SJCRH30 (cell line): ENCODE results near the gene CASKIN1. TPM values are rescaled to one million over a fixed set of nuclear protein-coding genes. Genes with fewer than 3 reads are reported as not detected.
"Not testable (repeated sequence)": the region's sequence is repeated elsewhere in the genome, so short reads cannot be mapped to it uniquely, and the experiment has no call there.

Experiments
- DNase-seq, 2 experiments: peaks; one replicate each; pipeline ENCODE4 v3.0.0-alpha.2; 2015 to 2020
- H3K27ac ChIP-seq: fragments of 250-450 bp; sonication (Bioruptor Pico); 2 replicates; pipeline ENCODE4 v1.5.1; 2020; ENCODE audit warnings: mild to moderate bottlenecking, moderate library complexity
- H3K27me3 ChIP-seq: fragments of 250-450 bp; sonication (Bioruptor Pico); 2 replicates; pipeline ENCODE4 v1.5.1; 2020; ENCODE audit warnings: mild to moderate bottlenecking, moderate library complexity
- H3K36me3 ChIP-seq: fragments of 250-450 bp; sonication (Bioruptor Pico); 2 replicates; pipeline ENCODE4 v1.5.1; 2020; ENCODE audit warnings: mild to moderate bottlenecking, moderate library complexity
- H3K4me1 ChIP-seq: fragments of 250-450 bp; sonication (Bioruptor Pico); 2 replicates; pipeline ENCODE4 v1.5.1; 2020; ENCODE audit warnings: mild to moderate bottlenecking, moderate library complexity
- H3K4me3 ChIP-seq: fragments of 250-450 bp; sonication (Bioruptor Pico); 2 replicates; pipeline ENCODE4 v1.5.1; 2020; ENCODE audit warnings: mild to moderate bottlenecking, moderate library complexity
- H3K9me3 ChIP-seq: fragments of 250-450 bp; sonication (Bioruptor Pico); replicated peaks from 2 replicates; pipeline ENCODE4 v1.5.1; 2020; ENCODE audit warnings: mild to moderate bottlenecking, moderate library complexity
- total RNA-seq: library from RNA; depleted of rRNA; stranded (reverse); fragments of >200 nt; shearing (Covaris generic); gene quantifications from 2 replicates; pipeline ENCODE4 v1.2.3, GENCODE V29; 2014

Gene CASKIN1
- total RNA-seq, 1 experiment from 2014 or later = 0.24 TPM

- Histone ChIP-seq H3K4me3 (no peak overlapping the region), H3K4me1 (peaks cover 3% of the 10 kb centered on the region; the same call in 1 of the 2 replicates), H3K9me3 (no peaks in the 10 kb centered on the region), H3K36me3 (peaks cover 5% of the 10 kb centered on the region; the same call in 1 of the 2 replicates), H3K27me3 (no peaks in the 10 kb centered on the region), H3K27ac (no peak overlapping the region)
- DNase-seq = no peak
Measured at GRCh38 chr16:2208308-2208707, 11.9 kb upstream of the CASKIN1 start.

GRCh38 chr16:2207872-2208271 is 11.5 kb upstream of the CASKIN1 start:
- peaks cover 5% of the 10 kb centered on the region; the same call in 1 of the 2 replicates for H3K36me3 ChIP-seq
- no peak for DNase-seq
- no peaks in the 10 kb centered on the region for H3K27me3 ChIP-seq

GRCh38 chr16:2206780-2207433 is 10.5 kb upstream of the CASKIN1 start:
- no peaks in the 10 kb centered on the region for H3K4me1 ChIP-seq
- H3K27ac ChIP-seq = no peak overlapping the region
- no peak for DNase-seq
- peaks cover 3% of the 10 kb centered on the region; the same call in 1 of the 2 replicates for H3K36me3 ChIP-seq
- no peaks in the 10 kb centered on the region for H3K9me3 ChIP-seq
- no peak overlapping the region for H3K4me3 ChIP-seq
- no peaks in the 10 kb centered on the region for H3K27me3 ChIP-seq

More at GRCh38 chr16:2207872-2208271, 11.5 kb upstream of the CASKIN1 start:
- Histone ChIP-seq H3K9me3 (no peaks in the 10 kb centered on the region), H3K4me3 (no peak overlapping the region), H3K4me1 (no peaks in the 10 kb centered on the region; the same call in 1 of the 2 replicates), H3K27ac (no peak overlapping the region)

GRCh38 chr16:2206420-2206779 is 10.0 kb upstream of the CASKIN1 start:
- Histone ChIP-seq H3K9me3 (no peaks in the 10 kb centered on the region), H3K4me1 (no peaks in the 10 kb centered on the region), H3K4me3 (no peak overlapping the region), H3K27ac (no peak overlapping the region), H3K36me3 (peaks cover 3% of the 10 kb centered on the region; the same call in 1 of the 2 replicates), H3K27me3 (no peaks in the 10 kb centered on the region)
- DNase-seq = no peak

- Histone ChIP-seq H3K9me3 (no peaks in the 10 kb centered on the region), H3K36me3 (peaks cover 3% of the 10 kb centered on the region; the same call in 1 of the 2 replicates), H3K4me3 (peak overlapping the region; percentile 99), H3K4me1 (no peaks in the 10 kb centered on the region), H3K27ac (no peak overlapping the region; the same call in 1 of the 2 replicates), H3K27me3 (no peaks in the 10 kb centered on the region)
- DNase-seq = no peak
Measured at GRCh38 chr16:2205967-2206313, 9.5 kb upstream of the CASKIN1 start.

GRCh38 chr16:2205104-2205966 is 8.9 kb upstream of the CASKIN1 start, which contains the start of gene MLST8:
Gene MLST8, plus strand, starts transcription at chr16:2205454. Its CDS starts 632 bp downstream, at chr16:2206086.
- Histone ChIP-seq H3K4me1 (no peaks in the 10 kb centered on the region), H3K4me3 (peak within 1 kb of the TSS; percentile 99), H3K9me3 (no peaks in the 10 kb centered on the region), H3K27ac (peak within 1 kb of the TSS; percentile 90), H3K36me3 (peaks cover 3% of the 10 kb centered on the region; the same call in 1 of the 2 replicates), H3K27me3 (no peaks in the 10 kb centered on the region)
- DNase-seq = peak; percentile 77 to 86

- H3K4me1 ChIP-seq = no peaks in the 10 kb centered on the region
- peak overlapping the region; percentile 90 for H3K27ac ChIP-seq
- no peaks in the 10 kb centered on the region for H3K9me3 ChIP-seq
- no peaks in the 10 kb centered on the region for H3K27me3 ChIP-seq
- H3K4me3 ChIP-seq = peak overlapping the region; percentile 99
- peak in 1 of 2 experiments; percentile 33 for DNase-seq
- peaks cover 3% of the 10 kb centered on the region; the same call in 1 of the 2 replicates for H3K36me3 ChIP-seq
Measured at GRCh38 chr16:2204416-2205103, 8.2 kb upstream of the CASKIN1 start.

GRCh38 chr16:2203119-2203688 is 6.8 kb upstream of the CASKIN1 start:
- H3K4me3 ChIP-seq, H3K27me3 ChIP-seq, H3K9me3 ChIP-seq, H3K36me3 ChIP-seq, DNase-seq, H3K4me1 ChIP-seq, H3K27ac ChIP-seq: not testable (repeated sequence)

- no peak overlapping the region for H3K27ac ChIP-seq
- H3K9me3 ChIP-seq = no peaks in the 10 kb centered on the region
- H3K36me3 ChIP-seq = no peaks in the 10 kb centered on the region
- no peak for DNase-seq
- H3K4me3 ChIP-seq = no peak overlapping the region
- H3K4me1 ChIP-seq = peaks cover 4% of the 10 kb centered on the region; the same call in 1 of the 2 replicates
- H3K27me3 ChIP-seq = peaks cover 20% of the 10 kb centered on the region
Measured at GRCh38 chr16:2200313-2200712, 3.9 kb upstream of the CASKIN1 start.

- Histone ChIP-seq H3K4me3 (no peak overlapping the region), H3K27ac (no peak overlapping the region), H3K27me3 (peaks cover 27% of the 10 kb centered on the region), H3K4me1 (peaks cover 4% of the 10 kb centered on the region; the same call in 1 of the 2 replicates), H3K9me3 (no peaks in the 10 kb centered on the region), H3K36me3 (no peaks in the 10 kb centered on the region)
- DNase-seq = no peak
Measured at GRCh38 chr16:2199621-2200139, 3.3 kb upstream of the CASKIN1 start.

- Histone ChIP-seq H3K36me3 (no peaks in the 10 kb centered on the region), H3K9me3 (no peaks in the 10 kb centered on the region), H3K27ac (no peak overlapping the region), H3K27me3 (peaks cover 32% of the 10 kb centered on the region), H3K4me3 (no peak overlapping the region), H3K4me1 (peaks cover 4% of the 10 kb centered on the region; the same call in 1 of the 2 replicates)
- no peak for DNase-seq
Measured at GRCh38 chr16:2199095-2199494, 2.7 kb upstream of the CASKIN1 start.

GRCh38 chr16:2198283-2198682 is 1.9 kb upstream of the CASKIN1 start:
- H3K36me3 ChIP-seq = no peaks in the 10 kb centered on the region
- peaks cover 4% of the 10 kb centered on the region; the same call in 1 of the 2 replicates for H3K4me1 ChIP-seq
- no peak for DNase-seq
- peaks cover 41% of the 10 kb centered on the region for H3K27me3 ChIP-seq
- no peak overlapping the region for H3K27ac ChIP-seq
- H3K9me3 ChIP-seq = no peaks in the 10 kb centered on the region
- no peak overlapping the region for H3K4me3 ChIP-seq

GRCh38 chr16:2197765-2198164 is 1.4 kb upstream of the CASKIN1 start:
- Histone ChIP-seq H3K27ac (no peak overlapping the region), H3K27me3 (peaks cover 43% of the 10 kb centered on the region), H3K4me3 (no peak overlapping the region), H3K9me3 (no peaks in the 10 kb centered on the region), H3K4me1 (peaks cover 4% of the 10 kb centered on the region; the same call in 1 of the 2 replicates), H3K36me3 (no peaks in the 10 kb centered on the region)
- DNase-seq = no peak

GRCh38 chr16:2196981-2197511 is 641 bp upstream of the CASKIN1 start:
- Histone ChIP-seq H3K27ac (no peak overlapping the region), H3K36me3 (no peaks in the 10 kb centered on the region), H3K9me3 (no peaks in the 10 kb centered on the region), H3K4me1 (peaks cover 4% of the 10 kb centered on the region; the same call in 1 of the 2 replicates), H3K4me3 (no peak overlapping the region), H3K27me3 (peaks cover 43% of the 10 kb centered on the region)
- no peak for DNase-seq
